HEK293T (cell line): ENCODE measurements around the gene PRR15.

Source experiments
- FOXM1 ChIP-seq: fragments of 450-650 bp; IDR thresholded peaks from 2 replicates; pipeline ENCODE4 v1.6.1; 2017; ENCODE audit warnings: mild to moderate bottlenecking, borderline replicate concordance
- LEF1 ChIP-seq: fragments of 450-650 bp; IDR thresholded peaks from 2 replicates; pipeline ENCODE4 v1.6.1; 2017; ENCODE audit warnings: mild to moderate bottlenecking, borderline replicate concordance
- NFRKB ChIP-seq: fragments of 450-650 bp; IDR thresholded peaks from 2 replicates; pipeline ENCODE4 v1.6.1; 2016; ENCODE audit warnings: mild to moderate bottlenecking, moderate library complexity
- SP1 ChIP-seq: fragments of 450-650 bp; IDR thresholded peaks from 2 replicates; pipeline ENCODE4 v1.6.1; 2017
- TARDBP ChIP-seq: fragments of 450-650 bp; IDR thresholded peaks from 2 replicates; pipeline ENCODE4 v1.6.1; 2016
- ZNF384 ChIP-seq: fragments of 450-650 bp; IDR thresholded peaks from 2 replicates; pipeline ENCODE4 v1.6.1; 2016

- no peak for TF ChIP-seq NFRKB
- no peak for TF ChIP-seq LEF1
- no peak for TF ChIP-seq ZNF384
- TF ChIP-seq TARDBP: no peak
- no peak for TF ChIP-seq SP1
- no peak for TF ChIP-seq FOXM1
Measured at GRCh38 chr7:29547421-29547820, 16.2 kb upstream of the PRR15 start.
